ENCODE data around the gene SPSB4.

DNA sequence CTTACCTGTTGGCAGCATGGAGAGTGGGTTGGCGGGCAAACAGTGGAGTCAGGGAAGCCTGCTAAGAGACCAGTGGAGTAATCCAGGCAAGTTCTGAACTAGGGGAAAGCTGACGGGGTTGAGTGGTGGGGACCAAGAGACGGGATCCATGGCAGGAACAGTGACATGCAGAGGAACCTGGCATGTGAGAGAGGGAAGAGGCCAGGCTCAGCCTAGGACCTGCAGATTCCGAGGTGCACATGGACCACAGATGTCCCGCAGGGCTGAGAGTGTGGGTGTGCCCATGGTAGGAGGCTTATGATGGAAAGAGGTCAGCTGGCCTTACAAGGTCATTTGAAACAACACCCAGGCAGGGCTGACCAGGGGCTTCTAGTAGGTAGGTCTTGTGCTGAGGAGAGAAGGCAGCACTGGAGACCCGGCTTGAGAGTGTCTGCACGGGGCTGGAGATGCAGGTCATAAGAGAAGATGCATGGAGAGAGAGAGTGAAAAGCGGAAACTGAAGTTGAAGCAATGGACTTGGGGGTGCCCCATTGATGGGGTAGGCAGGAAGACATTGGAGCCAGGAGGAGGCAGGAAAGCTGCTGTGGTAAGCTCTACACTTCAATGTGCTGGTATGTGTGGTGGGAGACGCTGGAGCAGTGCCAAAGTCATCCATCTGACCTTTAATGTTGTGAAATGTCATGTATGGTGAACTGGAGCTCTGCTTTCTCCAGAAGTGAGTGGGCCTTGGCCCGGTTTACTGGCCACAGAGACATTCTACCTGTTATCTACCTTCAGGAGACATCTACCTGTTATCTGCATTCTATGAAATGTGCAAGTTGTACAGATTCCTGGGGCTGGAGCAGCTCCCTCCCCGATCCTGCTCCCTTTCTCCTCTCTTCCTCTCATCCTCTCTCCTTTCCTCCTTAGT, 4.6 kb downstream of the SPSB4 start:
- TF ChIP-seq EZH2 (IDR thresholded peaks at IDR 0.05; ENCODE audit: insufficient read depth, low read length) = no peak
- TF ChIP-seq, protein P1, sequence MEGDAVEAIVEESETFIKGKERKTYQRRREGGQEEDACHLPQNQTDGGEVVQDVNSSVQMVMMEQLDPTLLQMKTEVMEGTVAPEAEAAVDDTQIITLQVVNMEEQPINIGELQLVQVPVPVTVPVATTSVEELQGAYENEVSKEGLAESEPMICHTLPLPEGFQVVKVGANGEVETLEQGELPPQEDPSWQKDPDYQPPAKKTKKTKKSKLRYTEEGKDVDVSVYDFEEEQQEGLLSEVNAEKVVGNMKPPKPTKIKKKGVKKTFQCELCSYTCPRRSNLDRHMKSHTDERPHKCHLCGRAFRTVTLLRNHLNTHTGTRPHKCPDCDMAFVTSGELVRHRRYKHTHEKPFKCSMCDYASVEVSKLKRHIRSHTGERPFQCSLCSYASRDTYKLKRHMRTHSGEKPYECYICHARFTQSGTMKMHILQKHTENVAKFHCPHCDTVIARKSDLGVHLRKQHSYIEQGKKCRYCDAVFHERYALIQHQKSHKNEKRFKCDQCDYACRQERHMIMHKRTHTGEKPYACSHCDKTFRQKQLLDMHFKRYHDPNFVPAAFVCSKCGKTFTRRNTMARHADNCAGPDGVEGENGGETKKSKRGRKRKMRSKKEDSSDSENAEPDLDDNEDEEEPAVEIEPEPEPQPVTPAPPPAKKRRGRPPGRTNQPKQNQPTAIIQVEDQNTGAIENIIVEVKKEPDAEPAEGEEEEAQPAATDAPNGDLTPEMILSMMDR (IDR thresholded peaks at IDR 0.05; ENCODE audit: insufficient read depth, low read depth, low read length) = no peak
